ENCODE results near the gene MACROD2. TPM values are rescaled to one million over a fixed set of nuclear protein-coding genes. Genes with fewer than 3 reads are reported as not detected.
"Not testable (repeated sequence)": the region's sequence is repeated elsewhere in the genome, so short reads cannot be mapped to it uniquely, and the experiment has no call there.

The MACROD2 gene
- total and polyA plus RNA-seq, 9 donors, result 3.7 to 25.5 (median 7.8) TPM

DNA sequence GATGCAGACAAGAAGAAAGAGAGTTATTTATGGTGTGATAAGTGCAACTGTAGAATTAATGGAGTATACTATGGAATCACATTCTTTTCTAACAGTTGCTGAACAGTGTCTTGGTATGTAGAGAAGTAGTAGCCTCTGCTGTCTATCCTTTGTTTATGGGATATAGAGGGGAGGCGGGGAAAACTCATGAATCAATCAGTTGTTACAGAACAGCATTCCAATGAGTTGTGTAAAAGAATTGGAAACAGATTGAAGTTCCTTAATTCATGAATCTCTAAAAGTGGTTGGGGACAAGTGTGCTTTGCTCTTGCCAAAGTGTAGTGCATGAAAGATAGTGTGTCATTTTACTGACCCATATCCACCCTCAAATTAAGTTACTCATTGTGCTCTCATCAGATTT, 264.4 kb downstream of the MACROD2 start:
- no peak for DNase-seq
- WGBS, 3 donors, result 94 to 98% (median 97%) methylated on average over 1 of the region's 1 CpG
- Histone ChIP-seq H3K9me3 (no peaks in the 10 kb centered on the region), H3K4me3 (no peak overlapping the region), H3K27ac (no peak overlapping the region), H3K4me1 (ENCODE audit: insufficient read depth) (no peaks in the 10 kb centered on the region), H3K36me3 (no peaks in the 10 kb centered on the region), H3K27me3 (no peaks in the 10 kb centered on the region)
- TF ChIP-seq EP300 (IDR thresholded peaks at IDR 0.05), result no peak
- TF ChIP-seq POLR2A (IDR thresholded peaks at IDR 0.05), result no peak
- TF ChIP-seq, protein P1, sequence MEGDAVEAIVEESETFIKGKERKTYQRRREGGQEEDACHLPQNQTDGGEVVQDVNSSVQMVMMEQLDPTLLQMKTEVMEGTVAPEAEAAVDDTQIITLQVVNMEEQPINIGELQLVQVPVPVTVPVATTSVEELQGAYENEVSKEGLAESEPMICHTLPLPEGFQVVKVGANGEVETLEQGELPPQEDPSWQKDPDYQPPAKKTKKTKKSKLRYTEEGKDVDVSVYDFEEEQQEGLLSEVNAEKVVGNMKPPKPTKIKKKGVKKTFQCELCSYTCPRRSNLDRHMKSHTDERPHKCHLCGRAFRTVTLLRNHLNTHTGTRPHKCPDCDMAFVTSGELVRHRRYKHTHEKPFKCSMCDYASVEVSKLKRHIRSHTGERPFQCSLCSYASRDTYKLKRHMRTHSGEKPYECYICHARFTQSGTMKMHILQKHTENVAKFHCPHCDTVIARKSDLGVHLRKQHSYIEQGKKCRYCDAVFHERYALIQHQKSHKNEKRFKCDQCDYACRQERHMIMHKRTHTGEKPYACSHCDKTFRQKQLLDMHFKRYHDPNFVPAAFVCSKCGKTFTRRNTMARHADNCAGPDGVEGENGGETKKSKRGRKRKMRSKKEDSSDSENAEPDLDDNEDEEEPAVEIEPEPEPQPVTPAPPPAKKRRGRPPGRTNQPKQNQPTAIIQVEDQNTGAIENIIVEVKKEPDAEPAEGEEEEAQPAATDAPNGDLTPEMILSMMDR (IDR thresholded peaks at IDR 0.05), result no peak
- intact Hi-C loops (cut with DNase I), result no loop called here

DNA sequence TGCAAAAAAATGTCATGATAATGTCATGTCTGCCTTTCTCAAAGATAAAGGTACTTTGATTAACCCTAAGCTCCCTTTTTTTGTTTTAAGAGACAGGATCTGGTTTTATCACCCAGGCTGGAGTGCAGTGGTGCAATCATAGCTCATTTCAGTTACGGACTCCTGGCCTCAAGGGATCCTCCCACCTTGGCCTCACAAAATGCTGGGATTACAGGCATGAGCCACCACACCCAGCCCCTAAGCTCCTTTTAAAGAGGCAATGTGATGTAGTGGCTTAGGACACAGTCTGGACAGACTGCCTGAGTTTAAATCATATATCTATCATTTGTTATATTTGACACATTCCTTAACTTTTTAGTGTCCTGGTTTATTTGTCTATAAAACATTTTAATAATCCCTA, 265.1 kb downstream of the MACROD2 start:
- intact Hi-C loops (cut with DNase I), result no loop called here
- Histone ChIP-seq H3K27ac (no peak overlapping the region), H3K4me3 (no peak overlapping the region), H3K9me3 (no peaks in the 10 kb centered on the region), H3K4me1 (ENCODE audit: insufficient read depth) (no peaks in the 10 kb centered on the region), H3K27me3 (no peaks in the 10 kb centered on the region), H3K36me3 (no peaks in the 10 kb centered on the region)
- DNase-seq, result no peak
- no peak for TF ChIP-seq EP300 (IDR thresholded peaks at IDR 0.05)
- TF ChIP-seq POLR2A (IDR thresholded peaks at IDR 0.05), result no peak
- TF ChIP-seq, protein P1 (IDR thresholded peaks at IDR 0.05), result no peak
- 85 to 97% (median 90%) methylated on average over 1 of the region's 1 CpG for WGBS, 3 donors

DNA sequence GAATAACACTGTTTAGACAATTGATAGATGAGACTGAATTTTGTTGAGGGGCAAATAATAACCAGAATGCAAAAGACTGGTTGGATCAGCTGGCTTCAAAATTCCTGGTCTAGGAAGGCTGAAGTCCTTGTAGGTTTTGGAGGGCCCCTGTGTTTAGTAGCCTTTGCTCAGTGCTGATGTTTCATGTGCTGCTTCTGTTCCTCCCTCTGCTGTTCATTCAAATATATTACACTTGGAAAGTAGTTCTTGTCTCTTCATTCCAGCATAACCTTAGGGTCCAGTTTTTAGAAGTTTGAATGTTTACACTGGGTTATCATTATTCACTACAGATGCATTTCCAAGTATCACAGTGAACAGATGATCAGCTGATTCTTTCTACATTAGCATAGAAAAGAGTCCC, 269.6 kb downstream of the MACROD2 start:
- DNase-seq, result no peak
- H3K27me3 ChIP-seq, result no peaks in the 10 kb centered on the region
- TF ChIP-seq EP300 (IDR thresholded peaks at IDR 0.05) (no peak), POLR2A (IDR thresholded peaks at IDR 0.05) (no peak)
- TF ChIP-seq, protein P1 (IDR thresholded peaks at IDR 0.05), result no peak
- no peak overlapping the region for H3K4me3 ChIP-seq
- no peaks in the 10 kb centered on the region for H3K36me3 ChIP-seq
- intact Hi-C loops (cut with DNase I), result no loop called here
- H3K4me1 ChIP-seq (ENCODE audit: insufficient read depth), result no peaks in the 10 kb centered on the region
- no peaks in the 10 kb centered on the region for H3K9me3 ChIP-seq
- H3K27ac ChIP-seq, result no peak overlapping the region

DNA sequence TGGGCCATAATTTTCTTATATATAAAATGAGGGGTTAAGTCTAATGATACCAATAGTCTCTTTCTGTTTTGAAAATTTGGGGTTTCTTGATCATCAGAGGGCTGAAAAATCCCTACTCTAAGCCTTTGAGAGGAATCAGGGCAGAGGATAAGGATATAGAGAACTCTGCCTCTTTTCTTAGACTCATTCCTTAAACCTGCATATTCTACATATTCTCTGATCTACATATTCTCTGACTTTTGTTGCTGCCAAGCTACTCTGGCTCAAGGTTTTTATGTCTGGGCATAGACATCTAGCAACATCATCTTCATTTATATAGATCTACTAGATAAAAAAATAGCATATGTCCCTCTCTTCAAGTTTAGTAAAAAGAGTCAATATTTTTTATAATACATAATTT, 270.9 kb downstream of the MACROD2 start:
- TF ChIP-seq, protein P1 (IDR thresholded peaks at IDR 0.05), result no peak
- TF ChIP-seq EP300 (IDR thresholded peaks at IDR 0.05) (no peak), POLR2A (IDR thresholded peaks at IDR 0.05) (no peak)
- H3K4me3 ChIP-seq, result no peak overlapping the region
- H3K9me3 ChIP-seq, result no peaks in the 10 kb centered on the region
- intact Hi-C loops (cut with DNase I), result no loop called here
- no peak overlapping the region for H3K27ac ChIP-seq
- no peaks in the 10 kb centered on the region for H3K36me3 ChIP-seq
- DNase-seq, result no peak
- H3K27me3 ChIP-seq, result no peaks in the 10 kb centered on the region
- no peaks in the 10 kb centered on the region for H3K4me1 ChIP-seq (ENCODE audit: insufficient read depth)

DNA sequence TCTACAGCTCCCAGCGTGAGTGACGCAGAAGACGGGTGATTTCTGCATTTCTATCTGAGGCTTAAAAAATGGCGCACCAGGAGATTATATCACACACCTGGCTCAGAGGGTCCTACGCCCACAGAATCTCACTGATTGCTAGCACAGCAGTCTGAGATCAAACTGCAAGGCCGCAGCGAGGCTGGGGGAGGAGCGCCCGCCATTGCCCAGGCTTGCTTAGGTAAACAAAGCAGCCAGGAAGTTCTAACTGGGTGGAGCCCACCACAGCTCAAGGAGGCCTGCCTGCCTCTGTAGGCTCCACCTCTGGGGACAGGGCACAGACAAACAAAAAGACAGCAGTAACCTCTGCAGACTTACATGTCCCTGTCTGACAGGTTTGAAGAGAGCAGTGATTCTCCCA, 275.4 kb downstream of the MACROD2 start:
- H3K9me3 ChIP-seq; H3K4me1 ChIP-seq (ENCODE audit: insufficient read depth); intact Hi-C loops (cut with DNase I); H3K27ac ChIP-seq; DNase-seq; H3K27me3 ChIP-seq; H3K36me3 ChIP-seq; H3K4me3 ChIP-seq: not testable (repeated sequence)
- WGBS, 3 donors, result 92 to 98% (median 95%) methylated on average over 9 of the region's 9 CpGs

Measured in ovary (tissue), 9 donors.